Measurements from ENCODE around the gene MED12L.

- no peak for TF ChIP-seq MYC (IDR thresholded peaks at IDR 0.05; ENCODE audit: low read depth, low read length)
- no peak for TF ChIP-seq MYC (CRISPR knock-in tag; IDR thresholded peaks at IDR 0.05; ENCODE audit: borderline replicate concordance, low read depth)
- no peak for TF ChIP-seq CEBPG (CRISPR knock-in tag; IDR thresholded peaks at IDR 0.05)
- no peak for TF ChIP-seq CEBPG (tag; conservative IDR thresholded peaks at IDR 0.05 in 1 of 2, IDR thresholded peaks at IDR 0.05 in 1 of 2)
- TF ChIP-seq TCFL5 (CRISPR knock-in tag; conservative IDR thresholded peaks at IDR 0.05), result no peak
- TF ChIP-seq HCFC1 (IDR thresholded peaks at IDR 0.05; ENCODE audit: low read depth, low read length), result no peak
- TF ChIP-seq ZNF766 (CRISPR knock-in tag; conservative IDR thresholded peaks at IDR 0.05), result no peak
Observed at GRCh38 chr3:151044706-151045105, 40.8 kb upstream of the MED12L start.

Data from K562 (cell line).